ENCODE data around the gene ABCB11. TPM values are rescaled to one million over a fixed set of nuclear protein-coding genes. Genes with fewer than 3 reads are reported as not detected.

ABCB11 gene
- under 0.01 TPM in 1 of 2 replicates, not detected in the other for total RNA-seq

DNA sequence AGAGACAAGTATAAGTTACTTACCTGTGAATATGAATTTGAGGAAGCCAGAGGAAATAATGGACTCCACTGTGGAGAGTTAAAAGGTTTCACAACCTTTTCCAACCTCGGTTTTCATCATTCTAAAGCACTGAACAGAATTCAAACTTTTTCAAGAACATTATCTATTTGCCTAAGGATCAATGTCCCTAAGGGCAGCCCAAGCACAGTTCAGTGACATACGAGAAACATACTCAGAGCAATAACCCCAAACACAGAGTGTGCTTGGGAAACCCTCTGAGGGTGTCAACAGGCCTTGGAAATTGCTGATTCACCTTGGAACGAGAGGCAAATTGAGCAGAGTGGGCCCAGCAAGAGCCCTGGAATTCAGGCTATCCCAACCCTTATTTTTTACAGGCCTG, at the start of gene ABCB11:
ABCB11 (minus strand) TSS at position 123 of the 400 bp plus-strand sequence. CDS start 13,199 bp downstream, outside the sequence.

DNA sequence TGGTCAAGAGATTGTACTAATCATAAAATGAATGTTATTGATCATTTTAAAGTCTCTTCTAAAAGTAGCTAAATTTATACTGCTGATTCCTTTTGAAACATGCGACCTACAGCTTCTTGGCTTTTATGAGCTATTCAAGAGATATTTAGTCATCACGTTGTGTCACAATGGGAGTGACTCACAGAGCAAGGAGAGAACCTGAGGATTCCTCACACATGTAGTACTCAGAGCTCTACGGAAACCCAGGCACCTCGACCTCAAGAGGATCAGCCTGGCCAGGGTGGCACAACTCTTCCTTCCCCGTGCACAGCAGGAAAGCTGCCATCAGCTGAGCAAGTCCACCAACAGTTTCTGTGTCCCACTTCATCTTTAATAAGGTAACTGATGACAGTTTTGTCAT, 38.2 kb upstream of the ABCB11 start, which contains the start of gene DHRS9:
DHRS9 (plus strand) TSS at position 223 of the 400 bp plus-strand sequence. CDS start 12,019 bp downstream, outside the sequence.

DNA sequence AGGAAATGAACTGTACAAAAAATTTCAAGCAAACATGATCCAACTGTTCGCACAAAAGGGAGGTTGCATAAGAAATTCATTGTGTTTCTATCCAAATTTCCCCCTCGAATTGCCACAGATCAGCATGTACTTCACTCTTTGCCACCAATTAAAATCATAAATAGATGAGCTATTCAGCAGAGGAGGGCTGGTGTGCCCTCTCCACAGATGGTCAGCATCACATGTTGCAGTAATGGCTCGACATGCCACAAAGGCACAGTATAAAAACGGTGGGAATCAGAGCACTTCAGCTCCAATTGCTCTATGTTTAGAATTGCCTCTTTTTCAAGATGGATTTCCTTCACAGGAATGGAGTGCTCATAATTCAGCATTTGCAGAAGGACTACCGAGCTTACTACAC, 130.1 kb downstream of the ABCB11 start, which contains the start of gene G6PC2:
G6PC2 (plus strand) TSS at position 289 of the 400 bp plus-strand sequence; CDS start at position 330, 41 bp downstream.

DNA sequence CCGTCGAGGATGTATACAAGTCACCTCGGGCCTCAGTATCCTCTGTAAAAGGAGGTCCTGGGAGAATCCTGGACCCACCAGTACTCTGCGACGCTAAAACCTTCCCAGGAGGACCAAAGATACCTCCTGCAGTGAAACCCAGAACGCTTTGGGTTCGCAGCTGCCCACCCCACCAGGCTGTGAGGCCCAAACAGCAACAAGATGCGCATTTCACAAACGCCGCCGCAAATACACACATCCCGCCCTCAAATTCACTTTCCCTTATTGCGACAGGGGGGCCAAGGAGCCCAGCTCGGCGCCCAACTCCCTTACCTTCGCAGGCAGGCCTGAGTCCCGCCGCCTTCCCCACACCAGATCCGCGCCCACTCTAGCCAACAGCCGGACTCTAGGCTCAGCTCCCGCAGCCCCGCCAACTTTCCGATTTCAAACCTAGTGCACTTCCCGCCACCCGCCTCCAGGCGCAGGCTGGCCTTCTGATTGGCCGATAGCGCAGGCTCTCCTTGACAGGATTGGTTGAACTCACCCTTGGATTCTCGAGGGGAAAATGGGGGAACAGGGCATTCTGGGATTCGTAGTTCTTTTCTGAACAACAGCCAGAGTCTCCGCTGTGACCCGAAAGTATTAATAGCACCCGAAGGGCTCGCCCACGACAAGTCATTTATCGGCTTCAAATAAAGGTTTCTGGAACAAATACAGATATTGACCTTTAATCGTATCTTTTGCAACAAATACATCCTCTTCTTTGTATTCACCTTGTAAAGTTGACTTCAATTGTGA, 140.9 kb downstream of the ABCB11 start, which contains the start of gene SPC25:
SPC25 (minus strand) TSS at position 425 of the 777 bp plus-strand sequence. CDS start 911 bp downstream, outside the sequence.

Other genes starting within 250 kb of the ABCB11 start
- 0.12 and 0.16 TPM in 2 replicates for gene NOSTRIN, start 228.7 kb downstream of the ABCB11 start, total RNA-seq
- 0.49 and 2.3 TPM in 2 replicates for gene SPC25, start 140.9 kb downstream of the ABCB11 start, total RNA-seq
- not detected in 2 replicates for gene G6PC2, start 130.0 kb downstream of the ABCB11 start, total RNA-seq
- gene DHRS9, start 38.2 kb upstream of the ABCB11 start, total RNA-seq, result 0.16 TPM in 1 of 2 replicates, not detected in the other

All from hair follicle dermal papilla cell (primary cell).